Stimulated activated CD4-positive, alpha-beta T cell treated with anti-CD3 and anti-CD28 coated beads, Interleukin-15, amount 100 ng/mL, for 48 hours (primary cell): ENCODE data around the gene ATXN1.
"Not testable (repeated sequence)": the region's sequence is repeated elsewhere in the genome, so short reads cannot be mapped to it uniquely, and the experiment has no call there.

Experiments used
- DNase-seq, 2 donors: peaks; one replicate each; pipeline ENCODE4 v3.0.0-alpha.2; 2020; ENCODE audit warnings: low read depth in 2 of 2

ATXN1 gene

GRCh38 chr6:16720861-16721260 lies 40.4 kb downstream of the ATXN1 start:
- no peak for DNase-seq

GRCh38 chr6:16719488-16719887 lies 41.8 kb downstream of the ATXN1 start:
- DNase-seq = no peak

- no peak for DNase-seq
These were observed 42.9 kb downstream of the ATXN1 start for GRCh38 chr6:16718356-16718755.

GRCh38 chr6:16717275-16717942 lies 43.9 kb downstream of the ATXN1 start:
- no peak for DNase-seq

GRCh38 chr6:16716321-16716858 lies 44.9 kb downstream of the ATXN1 start:
- no peak for DNase-seq

- DNase-seq = no peak
These were observed 47.7 kb downstream of the ATXN1 start for GRCh38 chr6:16713597-16713996.

- DNase-seq = no peak
These were observed 48.3 kb downstream of the ATXN1 start for GRCh38 chr6:16712931-16713484.

GRCh38 chr6:16712255-16712930 lies 48.9 kb downstream of the ATXN1 start:
- no peak for DNase-seq

- DNase-seq = no peak
These were observed 49.6 kb downstream of the ATXN1 start for GRCh38 chr6:16711546-16712254.

- DNase-seq = no peak
These were observed 54.1 kb downstream of the ATXN1 start for GRCh38 chr6:16706911-16707783.

- not testable (repeated sequence) for DNase-seq
These were observed 54.8 kb downstream of the ATXN1 start for GRCh38 chr6:16706491-16706890.

- DNase-seq = no peak
These were observed 55.2 kb downstream of the ATXN1 start for GRCh38 chr6:16706029-16706428.

GRCh38 chr6:16705081-16705993 lies 55.9 kb downstream of the ATXN1 start:
- no peak for DNase-seq

GRCh38 chr6:16704401-16705045 lies 56.7 kb downstream of the ATXN1 start:
- peak; percentile 48 to 61 for DNase-seq

GRCh38 chr6:16702627-16703378 lies 58.5 kb downstream of the ATXN1 start:
- not testable (repeated sequence) for DNase-seq

- no peak for DNase-seq
These were observed 60.4 kb downstream of the ATXN1 start for GRCh38 chr6:16700916-16701234.

- DNase-seq = no peak
These were observed 60.9 kb downstream of the ATXN1 start for GRCh38 chr6:16700202-16700915.
